K562 (cell line): ENCODE results near the gene KCNK1. TPM values are rescaled to one million over a fixed set of nuclear protein-coding genes. Genes with fewer than 3 reads are reported as not detected.

Source experiments
- ATAC-seq: fragments of 200-7000 bp; cut with Tn5 transposase; 3 replicates; pipeline ENCODE4 v1.9.1; 2020; ENCODE audit warnings: moderate library complexity
- BruUV-seq: library from RNA; stranded (reverse); fragments of 400-500 nt; replicated peaks from 2 replicates; lab custom pipeline; 2021; lab: Mats Ljungman, UMichigan
- CTCF ChIA-PET: fragments of 300-600 bp; formaldehyde crosslinking; extraction: SDS; loops from one replicate; lab custom pipeline; 2021; ENCODE audit warnings: low intra/inter-chr PET ratio; lab: Yijun Ruan, JAX
- POLR2A ChIA-PET: fragments of 300-600, 350-650 bp; sonication (Branson Sonifier 250); formaldehyde crosslinking; extraction: SDS; loops from one replicate; lab custom pipeline; 2021; ENCODE audit warnings: antibody characterized with exemption, inconsistent platforms; lab: Yijun Ruan, JAX
- DNase-seq, 4 experiments: peaks; one replicate each; pipeline versions ENCODE4 v3.0.0 to v3.0.0-alpha.2; 2011 to 2018; ENCODE audit warnings: low spot score in 3 of 4, mixed read lengths in 3 of 4; ENCODE audit errors: extremely low read depth in 1 of 4
- FAIRE-seq: peaks from 2 replicates; lab custom pipeline; 2011; peaks lifted over from hg19 to GRCh38; lab: Jason Lieb, UNC
- H2AFZ ChIP-seq: 2 replicates; pipeline ENCODE4 v1.6.0; 2011; ENCODE audit warnings: low read depth, low read length, control low read depth, inconsistent platforms
- H3K27ac ChIP-seq: fragments of 200-600 bp; 3 replicates; pipeline ENCODE4 v1.8.0; 2011; ENCODE audit warnings: low read depth, mild to moderate bottlenecking, control low read depth, inconsistent platforms, low read length, moderate library complexity, mixed read lengths; ENCODE audit errors: extremely low read depth
- H3K27me3 ChIP-seq, 2 experiments: fragments of 300-600 bp in 1 of 2; 2 replicates in 1 of 2; 3 replicates in 1 of 2; pipeline versions ENCODE4 v1.6.0 to v1.8.0; 2011; ENCODE audit warnings: inconsistent platforms in 2 of 2, low read length in 2 of 2, mild to moderate bottlenecking in 1 of 2, mixed read lengths in 1 of 2, moderate library complexity in 1 of 2; ENCODE audit not compliant: control insufficient read depth in 2 of 2, insufficient read depth in 2 of 2
- H3K36me3 ChIP-seq: fragments of 300-600 bp; 3 replicates; pipeline ENCODE4 v1.8.0; 2011; ENCODE audit warnings: mild to moderate bottlenecking, low read length, inconsistent platforms; ENCODE audit not compliant: control insufficient read depth, insufficient read depth
- H3K4me1 ChIP-seq, 2 experiments: fragments of 200-600 bp in 1 of 2; replicated peaks in 1 of 2; 2 replicates in 1 of 2; 3 replicates in 1 of 2; pipeline versions ENCODE4 v1.5.1 to v1.8.0; 2011; ENCODE audit warnings: inconsistent platforms in 2 of 2, low read length in 2 of 2, mild to moderate bottlenecking in 1 of 2, mixed read lengths in 1 of 2, moderate library complexity in 1 of 2; ENCODE audit not compliant: control insufficient read depth in 2 of 2, insufficient read depth in 2 of 2
- H3K4me2 ChIP-seq: 2 replicates; pipeline ENCODE4 v1.6.1; 2011; ENCODE audit warnings: low read length, control low read depth, inconsistent platforms, mixed read lengths; ENCODE audit not compliant: insufficient read depth
- H3K4me3 ChIP-seq: fragments of 200-600 bp; sonication (generic), shearing (Covaris generic); 2 replicates; pipeline ENCODE4 v1.5.1; 2016; ENCODE audit warnings: control low read depth, inconsistent platforms
- H3K79me2 ChIP-seq: fragments of 200-600 bp; 3 replicates; pipeline ENCODE4 v1.8.0; 2011; ENCODE audit warnings: low read length, inconsistent platforms; ENCODE audit not compliant: control insufficient read depth, insufficient read depth
- H3K9ac ChIP-seq, 2 experiments: 2 replicates each; pipeline versions ENCODE4 v1.6.0 to v1.6.1; 2011; ENCODE audit warnings: low read depth in 2 of 2, low read length in 2 of 2, control low read depth in 1 of 2, inconsistent platforms in 1 of 2, mild to moderate bottlenecking in 1 of 2, mixed read lengths in 1 of 2; ENCODE audit not compliant: insufficient read depth in 1 of 2
- H3K9me1 ChIP-seq: one replicate; pipeline ENCODE4 v1.6.0; 2011; ENCODE audit warnings: inconsistent platforms, mild to moderate bottlenecking, low read length, moderate library complexity; ENCODE audit not compliant: control insufficient read depth, insufficient read depth
- H3K9me3 ChIP-seq: replicated peaks from 2 replicates; pipeline ENCODE4 v1.5.1; 2011; ENCODE audit warnings: low read depth, low read length, inconsistent platforms; ENCODE audit not compliant: control insufficient read depth, insufficient read depth
- H4K20me1 ChIP-seq: replicated peaks from 2 replicates; pipeline ENCODE4 v1.6.1; 2011; ENCODE audit warnings: low read length, inconsistent platforms, mixed read lengths; ENCODE audit not compliant: control insufficient read depth, insufficient read depth
- ARNT ChIP-seq, 2 experiments: fragments of 450-650 bp; IDR thresholded peaks; 2 replicates each; pipeline ENCODE4 v1.6.1; 2016; ENCODE audit warnings: mild to moderate bottlenecking in 1 of 2
- BRD9 ChIP-seq: fragments of 450-650 bp; IDR thresholded peaks from 2 replicates; pipeline ENCODE4 v1.6.1; 2018; ENCODE audit warnings: low read depth; ENCODE audit not compliant: partially characterized antibody
- CREBBP ChIP-seq: IDR thresholded peaks from one replicate; pipeline ENCODE4 v1.6.1; 2012; ENCODE audit warnings: low read depth, mild to moderate bottlenecking, control low read depth, inconsistent platforms, low read length
- L3MBTL2 ChIP-seq: fragments of 450-650 bp; IDR thresholded peaks from 2 replicates; pipeline ENCODE4 v1.6.1; 2016; ENCODE audit warnings: mild to moderate bottlenecking, moderate library complexity
- MED1 ChIP-seq: sonication (generic); formaldehyde crosslinking; IDR thresholded peaks from 2 replicates; pipeline ENCODE4 v1.8.1; 2023; ENCODE audit warnings: missing genetic modification reagents, borderline replicate concordance
- PTRF ChIP-seq: fragments of 450-650 bp; IDR thresholded peaks from 2 replicates; pipeline ENCODE4 v1.6.1; 2016; ENCODE audit warnings: mild to moderate bottlenecking, missing genetic modification characterization, missing compliant biosample characterization
- RB1 ChIP-seq: fragments of 450-650 bp; IDR thresholded peaks from 2 replicates; pipeline ENCODE4 v1.6.1; 2017; ENCODE audit warnings: low read depth, mild to moderate bottlenecking
- TAF1 ChIP-seq: IDR thresholded peaks from 2 replicates; pipeline ENCODE4 v1.6.1; 2011; ENCODE audit warnings: mild to moderate bottlenecking, low read length, moderate library complexity; ENCODE audit not compliant: insufficient read depth, control insufficient read depth, severe bottlenecking; ENCODE audit errors: extremely low read depth
- ZNF143 ChIP-seq: sonication (generic); formaldehyde crosslinking; IDR thresholded peaks from 2 replicates; pipeline ENCODE4 v1.9.0; 2022; ENCODE audit warnings: mild to moderate bottlenecking, missing genetic modification reagents
- ZNF57 ChIP-seq: fragments of 450-650 bp; formaldehyde crosslinking; IDR thresholded peaks from 2 replicates; pipeline ENCODE4 v1.4.0; 2020; ENCODE audit warnings: mild to moderate bottlenecking, moderate library complexity
- WGBS: fragments of 100-300 bp; shearing (Covaris generic); methylation state at CpG from one replicate; pipeline ENCODE4 v1.1.6; 2016; ENCODE audit warnings: low coverage, mixed read lengths; ENCODE audit not compliant: insufficient coverage; ENCODE audit errors: missing lambda C conversion rate; 5-methylcytosine and 5-hydroxymethylcytosine counted together
- in situ Hi-C: fragments of 300-500 bp; cut with MboI; formaldehyde crosslinking; loops from 4 replicates; pipeline ENCODE4 v1.15.0; 2018; ENCODE audit warnings: inconsistent platforms, mixed read lengths
- intact Hi-C: fragments of 100-400 bp; cut with micrococcal nuclease; formaldehyde crosslinking; loops from 2 replicates; pipeline ENCODE4 v1.14.2; 2022
- polyA plus RNA-seq, 8 experiments: library from polyadenylated mRNA; depleted of rRNA in 4 of 8; stranded (reverse) in 5 of 8; unstranded in 3 of 8; fragments of >200 nt; fragmentation: Nextera tagmentation in 2 of 8; fragmentation: Illumina TruSeq in 1 of 8; extraction: Ambion mirVana in 2 of 8; extraction: Trizol in 1 of 8; gene quantifications; 2 replicates each; pipeline versions ENCODE4 v1.2.1 to v1.2.3, GENCODE V29; 2011 to 2014; ENCODE audit warnings: inconsistent platforms in 1 of 8, missing spikeins in 1 of 8
- total RNA-seq, 7 experiments: library from RNA; depleted of rRNA in 6 of 7; stranded (reverse); fragments of >200 nt in 6 of 7; fragmentation: Illumina TruSeq in 2 of 7; extraction: Trizol in 2 of 7; gene quantifications; 2 replicates each; pipeline versions ENCODE4 v1.2.1 to v1.2.3, GENCODE V29; 2011 to 2021; ENCODE audit warnings: low replicate concordance in 1 of 7
- TF ChIP-seq, protein P1 (sequence below): fragments of 250-450 bp; sonication (Bioruptor Pico); IDR thresholded peaks from 2 replicates; pipeline ENCODE4 v1.5.0; 2021; ENCODE audit warnings: mild to moderate bottlenecking, borderline replicate concordance
- TF ChIP-seq, protein P2 (sequence below): sonication (generic); formaldehyde crosslinking; IDR thresholded peaks from 2 replicates; pipeline ENCODE4 v1.8.0; 2022; ENCODE audit warnings: mild to moderate bottlenecking, missing genetic modification reagents
- TF ChIP-seq, protein P3 (sequence below): fragments of 150-350 bp; IDR thresholded peaks from 2 replicates; pipeline ENCODE4 v1.6.1; 2014; ENCODE audit warnings: low read depth, mild to moderate bottlenecking, low read length, borderline replicate concordance

Gene KCNK1
- total and polyA plus RNA-seq, 9 of the 15 experiments (the other 6 are each of a cell fraction or from before 2014, with no cell fraction given), result 3.1 to 22.7 (median 6.0) TPM

DNA sequence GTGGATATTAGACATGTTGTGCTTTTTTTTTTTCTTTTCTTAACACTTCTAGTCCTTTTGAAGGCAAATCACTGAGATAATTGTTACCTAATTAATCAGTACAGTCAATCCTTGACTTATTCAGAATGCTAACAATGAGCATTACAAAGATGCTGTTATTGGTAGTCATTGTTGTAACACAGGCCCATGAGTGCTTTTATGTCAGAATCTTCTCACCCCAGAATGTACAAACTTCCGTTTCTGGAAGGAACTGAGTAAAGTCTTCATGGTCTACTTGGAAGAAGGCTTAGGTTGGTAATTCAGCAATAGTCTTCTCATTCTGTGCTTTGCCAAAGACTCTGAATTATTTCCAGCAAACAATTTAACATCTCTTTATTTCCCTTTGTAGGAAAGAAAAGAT is 3.1 kb downstream of the KCNK1 start:
- no peak overlapping the region for H3K4me3 ChIP-seq
- peaks cover 16% of the 10 kb centered on the region for H3K36me3 ChIP-seq
- no peak for ATAC-seq
- 68% methylated on average over 1 of the region's 1 CpG for WGBS
- no peak for DNase-seq
- H3K79me2 ChIP-seq, result peaks cover 59% of the 10 kb centered on the region
- no peaks in the 10 kb centered on the region for H3K9me1 ChIP-seq
- no peaks in the 10 kb centered on the region for H3K9me3 ChIP-seq
- no peak overlapping the region for H3K4me2 ChIP-seq
- intact Hi-C loops (no loop called here), in situ Hi-C loops (no loop called here)
- no peaks in the 10 kb centered on the region for H3K27me3 ChIP-seq
- TF ChIP-seq, protein P1, sequence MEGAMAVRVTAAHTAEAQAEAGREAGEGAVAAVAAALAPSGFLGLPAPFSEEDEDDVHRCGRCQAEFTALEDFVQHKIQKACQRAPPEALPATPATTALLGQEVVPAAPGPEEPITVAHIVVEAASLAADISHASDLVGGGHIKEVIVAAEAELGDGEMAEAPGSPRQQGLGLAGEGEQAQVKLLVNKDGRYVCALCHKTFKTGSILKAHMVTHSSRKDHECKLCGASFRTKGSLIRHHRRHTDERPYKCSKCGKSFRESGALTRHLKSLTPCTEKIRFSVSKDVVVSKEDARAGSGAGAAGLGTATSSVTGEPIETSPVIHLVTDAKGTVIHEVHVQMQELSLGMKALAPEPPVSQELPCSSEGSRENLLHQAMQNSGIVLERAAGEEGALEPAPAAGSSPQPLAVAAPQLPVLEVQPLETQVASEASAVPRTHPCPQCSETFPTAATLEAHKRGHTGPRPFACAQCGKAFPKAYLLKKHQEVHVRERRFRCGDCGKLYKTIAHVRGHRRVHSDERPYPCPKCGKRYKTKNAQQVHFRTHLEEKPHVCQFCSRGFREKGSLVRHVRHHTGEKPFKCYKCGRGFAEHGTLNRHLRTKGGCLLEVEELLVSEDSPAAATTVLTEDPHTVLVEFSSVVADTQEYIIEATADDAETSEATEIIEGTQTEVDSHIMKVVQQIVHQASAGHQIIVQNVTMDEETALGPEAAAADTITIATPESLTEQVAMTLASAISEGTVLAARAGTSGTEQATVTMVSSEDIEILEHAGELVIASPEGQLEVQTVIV (CRISPR knock-in tag), result no peak
- TF ChIP-seq TAF1 (no peak), RB1 (no peak), BRD9 (no peak), ARNT (IDR thresholded peaks at IDR 0.05) (no peak), ZNF57 (CRISPR knock-in tag) (no peak), MED1 (CRISPR knock-in tag) (no peak), L3MBTL2 (no peak), CREBBP (no peak), ZNF143 (CRISPR knock-in tag) (no peak), PTRF (no peak)
- TF ChIP-seq, protein P2, sequence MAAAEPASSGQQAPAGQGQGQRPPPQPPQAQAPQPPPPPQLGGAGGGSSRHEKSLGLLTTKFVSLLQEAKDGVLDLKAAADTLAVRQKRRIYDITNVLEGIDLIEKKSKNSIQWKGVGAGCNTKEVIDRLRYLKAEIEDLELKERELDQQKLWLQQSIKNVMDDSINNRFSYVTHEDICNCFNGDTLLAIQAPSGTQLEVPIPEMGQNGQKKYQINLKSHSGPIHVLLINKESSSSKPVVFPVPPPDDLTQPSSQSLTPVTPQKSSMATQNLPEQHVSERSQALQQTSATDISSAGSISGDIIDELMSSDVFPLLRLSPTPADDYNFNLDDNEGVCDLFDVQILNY (CRISPR knock-in tag), result no peak
- TF ChIP-seq, protein P3, sequence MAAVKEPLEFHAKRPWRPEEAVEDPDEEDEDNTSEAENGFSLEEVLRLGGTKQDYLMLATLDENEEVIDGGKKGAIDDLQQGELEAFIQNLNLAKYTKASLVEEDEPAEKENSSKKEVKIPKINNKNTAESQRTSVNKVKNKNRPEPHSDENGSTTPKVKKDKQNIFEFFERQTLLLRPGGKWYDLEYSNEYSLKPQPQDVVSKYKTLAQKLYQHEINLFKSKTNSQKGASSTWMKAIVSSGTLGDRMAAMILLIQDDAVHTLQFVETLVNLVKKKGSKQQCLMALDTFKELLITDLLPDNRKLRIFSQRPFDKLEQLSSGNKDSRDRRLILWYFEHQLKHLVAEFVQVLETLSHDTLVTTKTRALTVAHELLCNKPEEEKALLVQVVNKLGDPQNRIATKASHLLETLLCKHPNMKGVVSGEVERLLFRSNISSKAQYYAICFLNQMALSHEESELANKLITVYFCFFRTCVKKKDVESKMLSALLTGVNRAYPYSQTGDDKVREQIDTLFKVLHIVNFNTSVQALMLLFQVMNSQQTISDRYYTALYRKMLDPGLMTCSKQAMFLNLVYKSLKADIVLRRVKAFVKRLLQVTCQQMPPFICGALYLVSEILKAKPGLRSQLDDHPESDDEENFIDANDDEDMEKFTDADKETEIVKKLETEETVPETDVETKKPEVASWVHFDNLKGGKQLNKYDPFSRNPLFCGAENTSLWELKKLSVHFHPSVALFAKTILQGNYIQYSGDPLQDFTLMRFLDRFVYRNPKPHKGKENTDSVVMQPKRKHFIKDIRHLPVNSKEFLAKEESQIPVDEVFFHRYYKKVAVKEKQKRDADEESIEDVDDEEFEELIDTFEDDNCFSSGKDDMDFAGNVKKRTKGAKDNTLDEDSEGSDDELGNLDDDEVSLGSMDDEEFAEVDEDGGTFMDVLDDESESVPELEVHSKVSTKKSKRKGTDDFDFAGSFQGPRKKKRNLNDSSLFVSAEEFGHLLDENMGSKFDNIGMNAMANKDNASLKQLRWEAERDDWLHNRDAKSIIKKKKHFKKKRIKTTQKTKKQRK, result no peak
- H2AFZ ChIP-seq, result no peak overlapping the region
- ChIA-PET POLR2A (interaction anchor here (1.0 to 1.8 kb wide), 3 partner anchors 15 to 19 kb away, joined by 3 to 8 read pairs (median 3); no protein-coding TSS in a partner anchor), CTCF (no interaction called here)
- H3K27ac ChIP-seq, result no peak overlapping the region
- no peaks in the 10 kb centered on the region for H4K20me1 ChIP-seq
- no TSS peak for BruUV-seq
- FAIRE-seq, result no peak
- H3K4me1 ChIP-seq, result peaks cover 7 to 19% of the 10 kb centered on the region in 2 experiments; a peak in 4 of 5 replicates
- no peak overlapping the region for H3K9ac ChIP-seq
